Endothelial cell of umbilical vein (primary cell): ENCODE data around the gene CISH.

Source experiments
- CTCF ChIP-seq, 2 donors: IDR thresholded peaks; 1 replicate in 1 of 2; 2 replicates in 1 of 2; pipeline ENCODE4 v1.5.1; 2011; ENCODE audit warnings: low read length in 2 of 2, mild to moderate bottlenecking in 2 of 2, moderate library complexity in 2 of 2, control low read depth in 1 of 2, inconsistent platforms in 1 of 2, low read depth in 1 of 2; ENCODE audit not compliant: insufficient read depth in 1 of 2; ENCODE audit errors: extremely low read depth in 1 of 2
- GATA2 ChIP-seq: IDR thresholded peaks from 2 replicates; pipeline ENCODE4 v1.7.0; 2011; ENCODE audit warnings: low read depth, mild to moderate bottlenecking, moderate library complexity, mixed read lengths, low read length; ENCODE audit not compliant: insufficient read length, insufficient read depth
- POLR2A ChIP-seq: IDR thresholded peaks from 2 replicates; pipeline ENCODE4 v1.6.1; 2012; ENCODE audit warnings: low read depth, mild to moderate bottlenecking, control low read depth, low read length

DNA sequence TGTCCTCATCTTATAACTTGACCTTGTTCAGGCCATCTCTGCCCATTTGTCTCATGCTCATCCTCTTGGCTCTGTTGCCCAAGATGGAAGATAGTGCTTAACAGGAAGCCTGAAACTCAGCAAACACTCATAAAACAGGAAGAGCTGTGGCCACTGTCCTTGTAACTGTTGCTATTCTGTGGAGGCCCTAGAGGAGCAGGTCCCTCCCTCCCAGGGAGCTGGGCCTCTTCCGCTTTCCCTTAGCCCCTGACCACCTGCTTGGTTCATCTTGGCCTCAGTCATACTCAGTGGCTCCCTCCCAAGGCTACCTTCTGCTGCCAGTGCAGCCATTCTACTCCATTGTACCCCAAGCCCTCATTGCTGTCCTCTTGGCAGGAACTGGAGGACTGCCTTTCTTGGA, 8.8 kb upstream of the CISH start:
- no peak for TF ChIP-seq GATA2
- TF ChIP-seq CTCF (IDR thresholded peaks at IDR 0.05; ENCODE audit: extremely low read depth in 1 of 2, insufficient read depth in 1 of 2, low read depth in 1 of 2, low read length in 2 of 2): no peak
- TF ChIP-seq POLR2A: no peak
